ENCODE measurements around the gene ACOT11. TPM values are rescaled to one million over a fixed set of nuclear protein-coding genes. Genes with fewer than 3 reads are reported as not detected.

Gene ACOT11
- total and polyA plus RNA-seq, 2 of the 13 experiments (the other 11 are each of a cell fraction or from before 2014, with no cell fraction given): 2.6 to 3.3 TPM

GRCh38 chr1:54549181-54549924 is 1.3 kb downstream of the ACOT11 start (continued):
- no peak for TF ChIP-seq SP140L (CRISPR knock-in tag; IDR thresholded peaks at IDR 0.05; ENCODE audit: borderline replicate concordance)
- no peak for TF ChIP-seq ZNF704 (CRISPR knock-in tag; IDR thresholded peaks at IDR 0.05; ENCODE audit: borderline replicate concordance)
- no peak for TF ChIP-seq TRIM24 (CRISPR knock-in tag; IDR thresholded peaks at IDR 0.05)

- Histone ChIP-seq H3K9ac (ENCODE audit: insufficient read depth, low read depth, low read length) (no peak overlapping the region), H3K4me1 (ENCODE audit: insufficient read depth, low read length) (peaks cover 24% of the 10 kb centered on the region), H3K4me2 (ENCODE audit: low read depth, low read length) (no peak overlapping the region), H3K36me3 (replicated peaks in 1 of 2; ENCODE audit: control insufficient read depth in 1 of 2, insufficient read depth in 2 of 2, low read length in 2 of 2) (no peaks in the 10 kb centered on the region), H3K4me3 (replicated peaks in 1 of 3; ENCODE audit: insufficient read depth in 1 of 3, low read depth in 2 of 3, low read length in 3 of 3) (no peak overlapping the region), H3K9me3 (ENCODE audit: low read length) (no peaks in the 10 kb centered on the region; the same call in 1 of the 2 replicates), H4K20me1 (ENCODE audit: insufficient read depth, low read length) (no peaks in the 10 kb centered on the region), H3K27ac (ENCODE audit: extremely low read length, insufficient read depth, low read length) (no peak overlapping the region), H3K27me3 (ENCODE audit: control insufficient read depth in 1 of 2, insufficient read depth in 2 of 2, low read length in 2 of 2) (no peaks in the 10 kb centered on the region), H2AFZ (ENCODE audit: low read length) (no peak overlapping the region), H3K79me2 (ENCODE audit: insufficient read depth, low read length) (no peaks in the 10 kb centered on the region)
- intact Hi-C loops (cut with micrococcal nuclease; ENCODE audit: unreplicated experiment): no loop called here
- WGBS (ENCODE audit: low lambda C conversion rate): 93% methylated on average over 3 of the region's 3 CpGs
- FAIRE-seq (no peak), DNase-seq (ENCODE audit: low spot score) (no peak), ATAC-seq (no peak)
- in situ Hi-C loops (cut with HindIII; ENCODE audit: extremely low pct_ligation_motif_present, low pct_unique_long_range_greater_than_20kb): no loop called here
- POLR2A ChIA-PET: no interaction called here
- CTCF ChIA-PET (ENCODE audit: low intra/inter-chr PET ratio, low total read pairs): no interaction called here
- TF ChIP-seq ZNF331 (CRISPR knock-in tag; IDR thresholded peaks at IDR 0.05) (no peak), MLLT10 (CRISPR knock-in tag; IDR thresholded peaks at IDR 0.05) (no peak), KDM4B (CRISPR knock-in tag; IDR thresholded peaks at IDR 0.05) (no peak), U2AF2 (IDR thresholded peaks at IDR 0.05; ENCODE audit: low read depth, low read length) (no peak), SIN3B (IDR thresholded peaks at IDR 0.05; ENCODE audit: low read length) (no peak), KDM6A (CRISPR knock-in tag; IDR thresholded peaks at IDR 0.05; ENCODE audit: low read depth) (no peak), EP300 (IDR thresholded peaks at IDR 0.05; ENCODE audit: low read depth in 2 of 2, low read length in 2 of 2) (no peak), EP300 (CRISPR knock-in tag; IDR thresholded peaks at IDR 0.05; ENCODE audit: borderline replicate concordance) (no peak), MYNN (CRISPR knock-in tag; IDR thresholded peaks at IDR 0.05; ENCODE audit: low read depth) (no peak), ZNF260 (CRISPR knock-in tag; IDR thresholded peaks at IDR 0.05; ENCODE audit: borderline replicate concordance, low read depth) (no peak), NPAS2 (CRISPR knock-in tag; IDR thresholded peaks at IDR 0.05; ENCODE audit: borderline replicate concordance) (no peak), PAF1 (CRISPR knock-in tag; IDR thresholded peaks at IDR 0.05) (no peak), REXO4 (CRISPR knock-in tag; IDR thresholded peaks at IDR 0.05; ENCODE audit: borderline replicate concordance) (no peak), ZNF138 (CRISPR knock-in tag; IDR thresholded peaks at IDR 0.05; ENCODE audit: low read depth) (no peak), CHD2 (IDR thresholded peaks at IDR 0.05; ENCODE audit: low read depth, low read length) (no peak), SNAI1 (CRISPR knock-in tag; IDR thresholded peaks at IDR 0.05; ENCODE audit: borderline replicate concordance) (no peak), ZMYM3 (CRISPR knock-in tag; IDR thresholded peaks at IDR 0.05) (no peak)
- BruUV-seq (replicated peaks): no TSS peak
These were observed 3.9 kb downstream of the ACOT11 start for GRCh38 chr1:54551891-54552290.

All from HepG2 (cell line).